ENCODE data around the gene S100A14.

- no peak for TF ChIP-seq CTCF (IDR thresholded peaks at IDR 0.05)
- TF ChIP-seq POLR2A (IDR thresholded peaks at IDR 0.05): no peak
These were observed 44.4 kb downstream of the S100A14 start for GRCh38 chr1:153571706-153572105.

Data from Peyer's patch (tissue), 4 donors.